HUDEP-2 (cell line): ENCODE results near the gene WDR59.

ENCODE experiments used
- DNase-seq, 76 experiments: peaks; one replicate each; lab custom pipeline; 2025; ENCODE audit not compliant: unreplicated experiment in 76 of 76; lab: John Stamatoyannopoulos, UW

WDR59 gene

GRCh38 chr16:74825016-74825415 is 159.9 kb downstream of the WDR59 start:
- no peak for DNase-seq
